AG09309 (cell line): ENCODE measurements around the gene PKMYT1.

Experiments used
- DNase-seq: peaks from one replicate; pipeline ENCODE4 v3.0.0-alpha.2; 2010; ENCODE audit warnings: low read depth
- H3K4me3 ChIP-seq: 2 replicates; pipeline ENCODE4 v1.5.1; 2011; ENCODE audit warnings: mild to moderate bottlenecking, low read depth, low read length, moderate library complexity; ENCODE audit not compliant: control insufficient read depth
- TF ChIP-seq, protein P1 (sequence below): IDR thresholded peaks from 2 replicates; pipeline ENCODE4 v1.5.1; 2011; ENCODE audit warnings: mild to moderate bottlenecking, low read depth, low read length, inconsistent platforms; ENCODE audit not compliant: insufficient read depth, control insufficient read depth; ENCODE audit errors: missing control alignments

PKMYT1 gene

DNA sequence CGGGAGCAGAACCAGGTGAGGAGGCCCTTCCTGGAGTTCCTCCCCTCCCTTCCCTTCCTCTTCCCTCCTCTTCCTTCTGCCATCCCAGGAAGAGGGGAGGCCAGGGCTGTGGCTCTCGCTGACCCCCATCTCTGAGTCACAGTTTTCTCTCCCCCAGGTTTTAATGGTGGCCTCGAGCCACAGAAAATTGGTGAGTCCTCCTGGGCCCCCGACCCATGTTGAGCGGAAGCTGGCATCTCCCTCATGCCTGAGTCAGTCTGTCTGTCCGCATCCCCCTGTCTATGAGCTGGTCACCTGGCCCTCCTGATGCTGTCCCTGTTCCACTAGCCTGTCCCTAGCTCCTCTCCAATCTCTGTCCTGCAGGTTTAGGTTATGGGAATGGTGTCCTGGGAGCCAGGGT is 19.7 kb upstream of the PKMYT1 start:
- TF ChIP-seq, protein P1, sequence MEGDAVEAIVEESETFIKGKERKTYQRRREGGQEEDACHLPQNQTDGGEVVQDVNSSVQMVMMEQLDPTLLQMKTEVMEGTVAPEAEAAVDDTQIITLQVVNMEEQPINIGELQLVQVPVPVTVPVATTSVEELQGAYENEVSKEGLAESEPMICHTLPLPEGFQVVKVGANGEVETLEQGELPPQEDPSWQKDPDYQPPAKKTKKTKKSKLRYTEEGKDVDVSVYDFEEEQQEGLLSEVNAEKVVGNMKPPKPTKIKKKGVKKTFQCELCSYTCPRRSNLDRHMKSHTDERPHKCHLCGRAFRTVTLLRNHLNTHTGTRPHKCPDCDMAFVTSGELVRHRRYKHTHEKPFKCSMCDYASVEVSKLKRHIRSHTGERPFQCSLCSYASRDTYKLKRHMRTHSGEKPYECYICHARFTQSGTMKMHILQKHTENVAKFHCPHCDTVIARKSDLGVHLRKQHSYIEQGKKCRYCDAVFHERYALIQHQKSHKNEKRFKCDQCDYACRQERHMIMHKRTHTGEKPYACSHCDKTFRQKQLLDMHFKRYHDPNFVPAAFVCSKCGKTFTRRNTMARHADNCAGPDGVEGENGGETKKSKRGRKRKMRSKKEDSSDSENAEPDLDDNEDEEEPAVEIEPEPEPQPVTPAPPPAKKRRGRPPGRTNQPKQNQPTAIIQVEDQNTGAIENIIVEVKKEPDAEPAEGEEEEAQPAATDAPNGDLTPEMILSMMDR = no peak
- DNase-seq = no peak
- no peak overlapping the region for H3K4me3 ChIP-seq

- TF ChIP-seq, protein P1 = no peak
- no peak for DNase-seq
- no peak overlapping the region for H3K4me3 ChIP-seq
Measured at GRCh38 chr16:2996298-2996697, 16.1 kb upstream of the PKMYT1 start.

GRCh38 chr16:2992383-2993081 is 12.3 kb upstream of the PKMYT1 start:
- TF ChIP-seq, protein P1 = no peak
- DNase-seq = no peak

GRCh38 chr16:2991566-2992261 is 11.5 kb upstream of the PKMYT1 start:
- no peak overlapping the region for H3K4me3 ChIP-seq
- no peak for DNase-seq
- TF ChIP-seq, protein P1 = no peak

More at GRCh38 chr16:2992383-2993081, 12.3 kb upstream of the PKMYT1 start:
- H3K4me3 ChIP-seq = no peak overlapping the region

DNA sequence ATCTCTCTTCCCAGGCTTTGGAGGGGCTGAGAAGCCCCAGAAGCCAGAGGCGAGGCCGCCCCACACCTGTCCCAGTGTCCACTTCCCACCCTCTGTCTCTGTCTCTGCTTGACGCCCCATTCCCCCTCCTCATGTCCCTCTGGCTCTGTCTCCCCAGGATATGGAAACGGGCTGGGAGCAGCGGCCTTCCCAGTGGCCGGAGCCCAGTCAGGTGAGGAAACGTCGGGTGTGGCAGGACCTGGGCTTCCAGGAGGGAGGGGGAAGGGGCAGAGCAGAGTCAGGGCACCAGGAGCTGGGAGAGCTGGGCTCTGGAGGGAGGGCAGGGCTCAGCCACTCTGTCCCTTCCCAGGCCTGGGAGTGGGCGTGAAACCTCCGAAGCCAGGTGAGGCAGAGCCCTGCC is 10.6 kb upstream of the PKMYT1 start:
- TF ChIP-seq, protein P1 = no peak
- DNase-seq = no peak
- no peak overlapping the region for H3K4me3 ChIP-seq

GRCh38 chr16:2988590-2989099 is 8.4 kb upstream of the PKMYT1 start:
- H3K4me3 ChIP-seq = no peak overlapping the region
- DNase-seq = no peak
- TF ChIP-seq, protein P1 = no peak
